Measurements from ENCODE around the gene RIPK3. TPM values are rescaled to one million over a fixed set of nuclear protein-coding genes. Genes with fewer than 3 reads are reported as not detected.

The RIPK3 gene
- total RNA-seq, 3 donors from 2014 or later (not counting 1 experiment from before 2014, with no cell fraction given), result 36.1 to 58.2 (median 45.5) TPM

DNA sequence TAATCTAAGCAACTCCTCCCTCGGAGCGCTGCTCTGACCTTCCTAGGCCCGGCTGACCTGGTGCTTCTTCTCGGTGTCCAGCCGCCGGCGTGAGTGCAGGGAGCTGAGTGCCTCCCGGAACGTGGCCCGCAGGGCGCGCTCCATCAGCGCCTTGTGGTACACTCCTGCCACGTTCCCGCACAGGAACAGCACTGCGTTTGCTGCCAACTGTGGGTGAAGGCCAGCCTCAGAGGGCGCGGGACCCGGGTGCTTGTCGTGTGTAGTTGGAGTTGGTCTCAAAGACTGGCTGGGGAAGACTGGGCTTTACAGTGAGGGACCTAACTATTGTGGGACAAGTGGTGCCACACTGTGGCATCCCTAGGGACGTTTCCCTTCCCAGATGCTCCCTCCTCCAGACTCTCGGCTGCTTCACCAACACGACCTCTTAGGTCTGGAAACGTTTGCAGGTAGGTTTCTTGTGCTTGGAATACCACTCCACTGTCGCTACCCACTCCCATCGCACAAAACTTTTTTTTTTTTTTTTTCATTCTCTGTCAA is 8.0 kb downstream of the RIPK3 start:
- Mint-ChIP-seq H3K9me3 (no peaks in the 10 kb centered on the region), H3K4me1 (peaks cover 84 to 91% of the 10 kb centered on the region in 2 donors), H3K27me3 (ENCODE audit: low read depth in 2 of 2) (peaks cover 14 to 16% of the 10 kb centered on the region in 2 donors), H3K36me3 (peaks cover 9% of the 10 kb centered on the region), H3K27ac (peak overlapping the region; percentile 87 to 88), H3K4me3 (peak overlapping the region; percentile 93)
- TF ChIP-seq, protein P1, sequence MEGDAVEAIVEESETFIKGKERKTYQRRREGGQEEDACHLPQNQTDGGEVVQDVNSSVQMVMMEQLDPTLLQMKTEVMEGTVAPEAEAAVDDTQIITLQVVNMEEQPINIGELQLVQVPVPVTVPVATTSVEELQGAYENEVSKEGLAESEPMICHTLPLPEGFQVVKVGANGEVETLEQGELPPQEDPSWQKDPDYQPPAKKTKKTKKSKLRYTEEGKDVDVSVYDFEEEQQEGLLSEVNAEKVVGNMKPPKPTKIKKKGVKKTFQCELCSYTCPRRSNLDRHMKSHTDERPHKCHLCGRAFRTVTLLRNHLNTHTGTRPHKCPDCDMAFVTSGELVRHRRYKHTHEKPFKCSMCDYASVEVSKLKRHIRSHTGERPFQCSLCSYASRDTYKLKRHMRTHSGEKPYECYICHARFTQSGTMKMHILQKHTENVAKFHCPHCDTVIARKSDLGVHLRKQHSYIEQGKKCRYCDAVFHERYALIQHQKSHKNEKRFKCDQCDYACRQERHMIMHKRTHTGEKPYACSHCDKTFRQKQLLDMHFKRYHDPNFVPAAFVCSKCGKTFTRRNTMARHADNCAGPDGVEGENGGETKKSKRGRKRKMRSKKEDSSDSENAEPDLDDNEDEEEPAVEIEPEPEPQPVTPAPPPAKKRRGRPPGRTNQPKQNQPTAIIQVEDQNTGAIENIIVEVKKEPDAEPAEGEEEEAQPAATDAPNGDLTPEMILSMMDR (IDR thresholded peaks at IDR 0.05), result no peak
- DNase-seq, result no peak
- Histone ChIP-seq H3K4me1 (ENCODE audit: control insufficient read depth, insufficient read depth, low read length) (peaks cover 86% of the 10 kb centered on the region), H3K27ac (ENCODE audit: low read length) (no peak overlapping the region), H3K36me3 (ENCODE audit: control insufficient read depth, insufficient read depth, low read length) (peaks cover 5% of the 10 kb centered on the region), H3K27me3 (ENCODE audit: control insufficient read depth, insufficient read depth, low read length) (peaks cover 15% of the 10 kb centered on the region), H3K9me3 (ENCODE audit: control insufficient read depth, insufficient read depth, low read length) (no peaks in the 10 kb centered on the region), H3K4me3 (ENCODE audit: low read length) (no peak overlapping the region)
- intact Hi-C loops (cut with micrococcal nuclease), result loop anchor here (1.0 to 10.0 kb wide), 5 partner anchors 20 to 823 kb away; partner anchors contain the start of genes LTB4R and NFATC4
- no peak for ATAC-seq
- 45% methylated on average over 26 of the region's 26 CpGs for whole genome bisulfite sequencing (ENCODE audit: insufficient coverage)

DNA sequence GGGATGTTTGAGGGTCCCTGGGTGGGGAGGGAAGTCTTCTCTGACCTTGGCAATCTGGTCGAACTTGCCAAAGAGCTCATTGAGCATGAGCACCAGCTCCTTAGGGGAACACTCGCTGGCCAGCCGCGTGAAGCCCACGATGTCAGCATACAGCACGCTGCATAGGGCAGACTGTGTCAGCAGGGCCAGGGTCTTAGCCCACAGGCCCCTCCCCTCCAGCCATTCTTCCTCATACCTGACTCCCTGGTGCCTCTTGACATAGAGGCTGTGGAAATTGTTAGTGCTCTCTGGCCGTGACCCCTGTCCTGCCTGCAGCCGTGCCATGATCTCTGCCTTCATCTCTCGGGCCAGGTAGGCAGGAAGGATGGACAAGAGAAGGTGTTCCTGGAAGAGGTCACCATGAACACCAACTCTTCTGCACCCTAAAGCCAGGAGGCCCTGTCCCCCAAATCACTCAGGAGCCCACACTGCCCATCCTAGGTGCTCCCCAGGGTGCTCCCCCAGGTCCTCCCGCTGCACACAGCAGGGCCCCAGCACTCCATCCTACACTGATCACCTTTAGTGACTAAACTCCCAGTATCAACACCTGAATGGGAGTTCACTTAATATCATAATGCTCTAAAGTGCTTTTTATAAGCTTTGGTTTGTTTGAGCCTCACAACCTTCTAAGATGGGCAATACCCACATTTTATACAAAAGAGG is 8.7 kb downstream of the RIPK3 start:
- Mint-ChIP-seq H3K9me3 (no peaks in the 10 kb centered on the region), H3K27me3 (ENCODE audit: low read depth in 2 of 2) (peaks cover 14 to 16% of the 10 kb centered on the region in 2 donors), H3K4me3 (peak overlapping the region; percentile 79), H3K36me3 (peaks cover 3% of the 10 kb centered on the region), H3K27ac (peak overlapping the region; percentile 87 to 88), H3K4me1 (peaks cover 79 to 87% of the 10 kb centered on the region in 2 donors)
- Histone ChIP-seq H3K4me1 (ENCODE audit: control insufficient read depth, insufficient read depth, low read length) (peaks cover 92% of the 10 kb centered on the region), H3K27ac (ENCODE audit: low read length) (no peak overlapping the region), H3K9me3 (ENCODE audit: control insufficient read depth, insufficient read depth, low read length) (no peaks in the 10 kb centered on the region), H3K4me3 (ENCODE audit: low read length) (no peak overlapping the region), H3K27me3 (ENCODE audit: control insufficient read depth, insufficient read depth, low read length) (peaks cover 15% of the 10 kb centered on the region), H3K36me3 (ENCODE audit: control insufficient read depth, insufficient read depth, low read length) (no peaks in the 10 kb centered on the region)
- ATAC-seq (no peak), DNase-seq (no peak)
- 96% methylated on average over 10 of the region's 10 CpGs for WGBS (ENCODE audit: insufficient coverage)
- TF ChIP-seq, protein P1 (IDR thresholded peaks at IDR 0.05), result no peak
- intact Hi-C loops (cut with micrococcal nuclease), result loop anchor here (5.0 to 10.0 kb wide), 3 partner anchors 36 to 824 kb away; partner anchors contain the start of gene NFATC4

- no peaks in the 10 kb centered on the region for H3K36me3 Mint-ChIP-seq
- WGBS (ENCODE audit: insufficient coverage), result 11% methylated on average over 9 of the region's 9 CpGs
- H3K9me3 Mint-ChIP-seq, result no peaks in the 10 kb centered on the region
- Histone ChIP-seq H3K4me3 (ENCODE audit: low read length) (no peak overlapping the region), H3K4me1 (ENCODE audit: control insufficient read depth, insufficient read depth, low read length) (peaks cover 93% of the 10 kb centered on the region), H3K9me3 (ENCODE audit: control insufficient read depth, insufficient read depth, low read length) (no peaks in the 10 kb centered on the region), H3K27ac (ENCODE audit: low read length) (peak overlapping the region; percentile 61), H3K27me3 (ENCODE audit: control insufficient read depth, insufficient read depth, low read length) (peaks cover 14% of the 10 kb centered on the region), H3K36me3 (ENCODE audit: control insufficient read depth, insufficient read depth, low read length) (no peaks in the 10 kb centered on the region)
- peak overlapping the region; percentile 79 for H3K4me3 Mint-ChIP-seq
- peak; percentile 86 to 93 for DNase-seq
- TF ChIP-seq, protein P1 (IDR thresholded peaks at IDR 0.05), result no peak
- H3K27me3 Mint-ChIP-seq (ENCODE audit: low read depth in 2 of 2), result peaks cover 6 to 8% of the 10 kb centered on the region in 2 donors
- peaks cover 69 to 77% of the 10 kb centered on the region in 2 donors for H3K4me1 Mint-ChIP-seq
- intact Hi-C loops (cut with micrococcal nuclease), result loop anchor here (1.0 to 10.0 kb wide), 6 partner anchors 38 to 825 kb away; partner anchors contain the start of genes GZMB, NFATC4 and RABGGTA
- ATAC-seq, result peak; percentile 72 to 88 (median 85)
- H3K27ac Mint-ChIP-seq, result peak overlapping the region; percentile 87 to 88
These were observed 10.1 kb downstream of the RIPK3 start for GRCh38 chr14:24329736-24330135.

All from natural killer cell (primary cell).